HepG2 (cell line): ENCODE data around the gene PCDHGA2. TPM values are rescaled to one million over a fixed set of nuclear protein-coding genes. Genes with fewer than 3 reads are reported as not detected.

Experiments used
- AHR ChIP-seq: IDR thresholded peaks from 2 replicates; pipeline ENCODE4 v1.6.1; 2018; ENCODE audit warnings: missing genetic modification reagents, missing compliant biosample characterization
- ARID2 ChIP-seq: sonication (generic); formaldehyde crosslinking; IDR thresholded peaks from 2 replicates; pipeline ENCODE4 v1.8.1; 2022; ENCODE audit warnings: mild to moderate bottlenecking, missing genetic modification reagents, borderline replicate concordance
- BCL6 ChIP-seq: IDR thresholded peaks from 2 replicates; pipeline ENCODE4 v1.6.1; 2016; ENCODE audit warnings: missing genetic modification reagents, missing compliant biosample characterization
- CBFB ChIP-seq: sonication (generic); formaldehyde crosslinking; IDR thresholded peaks from 2 replicates; pipeline ENCODE4 v1.4.0; 2020; ENCODE audit warnings: missing genetic modification reagents
- ELK4 ChIP-seq: sonication (generic); formaldehyde crosslinking; IDR thresholded peaks from 2 replicates; pipeline ENCODE4 v1.9.0; 2021; ENCODE audit warnings: missing genetic modification reagents, borderline replicate concordance
- FOXA1 ChIP-seq, 2 experiments: fragments of 450-650 bp in 1 of 2; sonication (generic) in 1 of 2; formaldehyde crosslinking in 1 of 2; IDR thresholded peaks; 2 replicates each; pipeline versions ENCODE4 v1.4.0 to v1.6.1; 2016 to 2020; ENCODE audit warnings: missing genetic modification reagents in 1 of 2
- HINFP ChIP-seq: sonication (generic); formaldehyde crosslinking; IDR thresholded peaks from 2 replicates; pipeline ENCODE4 v1.4.0; 2020; ENCODE audit warnings: low read depth, mild to moderate bottlenecking, missing genetic modification reagents
- MAX ChIP-seq: IDR thresholded peaks from 2 replicates; pipeline ENCODE4 v1.6.1; 2012; ENCODE audit warnings: inconsistent platforms
- MXD1 ChIP-seq: sonication (generic); formaldehyde crosslinking; IDR thresholded peaks from 2 replicates; pipeline ENCODE4 v1.4.0; 2020; ENCODE audit warnings: mild to moderate bottlenecking, missing genetic modification reagents
- NCOA2 ChIP-seq: sonication (generic); formaldehyde crosslinking; IDR thresholded peaks from 2 replicates; pipeline ENCODE4 v1.8.0; 2022; ENCODE audit warnings: inconsistent platforms
- PRDM10 ChIP-seq: sonication (generic); formaldehyde crosslinking; IDR thresholded peaks from 2 replicates; pipeline ENCODE4 v1.4.0; 2020; ENCODE audit warnings: low read depth, missing genetic modification reagents
- RBAK ChIP-seq: sonication (generic); formaldehyde crosslinking; IDR thresholded peaks from 2 replicates; pipeline ENCODE4 v1.5.1; 2020; ENCODE audit warnings: mild to moderate bottlenecking, missing genetic modification reagents
- SNAI1 ChIP-seq: sonication (generic); formaldehyde crosslinking; IDR thresholded peaks from 2 replicates; pipeline ENCODE4 v1.5.0; 2020; ENCODE audit warnings: mild to moderate bottlenecking, missing genetic modification reagents, borderline replicate concordance
- SNRNP70 ChIP-seq: fragments of 200-400 bp; formaldehyde crosslinking; IDR thresholded peaks from 2 replicates; pipeline ENCODE4 v1.6.1; 2017; ENCODE audit warnings: mild to moderate bottlenecking, low read depth, low read length, moderate library complexity
- TOE1 ChIP-seq: sonication (generic); formaldehyde crosslinking; IDR thresholded peaks from 2 replicates; pipeline ENCODE4 v1.4.0; 2020; ENCODE audit warnings: mild to moderate bottlenecking, missing genetic modification reagents
- ZBTB21 ChIP-seq: sonication (generic); formaldehyde crosslinking; IDR thresholded peaks from 2 replicates; pipeline ENCODE4 v1.4.0; 2020; ENCODE audit warnings: missing genetic modification reagents
- ZBTB8A ChIP-seq: sonication (generic); formaldehyde crosslinking; IDR thresholded peaks from 2 replicates; pipeline ENCODE4 v1.4.0; 2020; ENCODE audit warnings: mild to moderate bottlenecking, low read depth, missing genetic modification reagents, borderline replicate concordance
- ZMYM4 ChIP-seq: sonication (generic); formaldehyde crosslinking; IDR thresholded peaks from 2 replicates; pipeline ENCODE4 v1.8.1; 2023; ENCODE audit warnings: mild to moderate bottlenecking, missing genetic modification reagents
- ZNF232 ChIP-seq: sonication (generic); formaldehyde crosslinking; IDR thresholded peaks from 2 replicates; pipeline ENCODE4 v1.4.0; 2020; ENCODE audit warnings: missing genetic modification reagents, borderline replicate concordance
- ZNF772 ChIP-seq: sonication (generic); formaldehyde crosslinking; IDR thresholded peaks from 2 replicates; pipeline ENCODE4 v1.5.0; 2020; ENCODE audit warnings: mild to moderate bottlenecking, missing genetic modification reagents
- ZNF83 ChIP-seq: sonication (generic); formaldehyde crosslinking; IDR thresholded peaks from 2 replicates; pipeline ENCODE4 v1.4.0; 2020; ENCODE audit warnings: missing genetic modification reagents, mild to moderate bottlenecking, borderline replicate concordance
- ZNF841 ChIP-seq: sonication (generic); formaldehyde crosslinking; IDR thresholded peaks from 2 replicates; pipeline ENCODE4 v1.8.1; 2023; ENCODE audit warnings: missing genetic modification reagents, borderline replicate concordance
- polyA plus RNA-seq, 8 experiments: library from polyadenylated mRNA; depleted of rRNA in 3 of 8; stranded (reverse) in 7 of 8; unstranded in 1 of 8; fragments of >200 nt; fragmentation: Illumina TruSeq in 4 of 8; extraction: Trizol in 4 of 8; gene quantifications; 2 replicates each; pipeline versions ENCODE4 v1.2.1 to v1.2.3, GENCODE V29; 2011 to 2016; ENCODE audit warnings: low read depth in 4 of 8, missing spikeins in 1 of 8, mixed read lengths in 1 of 8; ENCODE audit not compliant: insufficient read depth in 1 of 8
- total RNA-seq, 5 experiments: library from RNA; depleted of rRNA; stranded (reverse); fragments of >200 nt; fragmentation: Illumina TruSeq; extraction: Trizol; gene quantifications; 2 replicates each; pipeline ENCODE4 v1.2.3, GENCODE V29; 2016; ENCODE audit warnings: low read depth in 1 of 5

PCDHGA2 gene
- total and polyA plus RNA-seq, 2 of the 13 experiments (the other 11 are each of a cell fraction or from before 2014, with no cell fraction given) = 0.04 to 0.11 TPM

GRCh38 chr5:141320225-141321169 lies 18.1 kb upstream of the PCDHGA2 start, which contains the start of gene TAF7 (continued):
- TF ChIP-seq HINFP (CRISPR knock-in tag) (no peak), TOE1 (CRISPR knock-in tag) (no peak), SNRNP70 (no peak), NCOA2 (no peak; the same call in 1 of the 2 replicates), ZNF772 (CRISPR knock-in tag) (peak; percentile 91), ZNF232 (CRISPR knock-in tag) (peak; percentile 42; the same call in 1 of the 2 replicates), BCL6 (CRISPR knock-in tag) (0 out of 2 replicates have a peak, but pooled peaks have one; percentile 27), ARID2 (CRISPR knock-in tag) (0 out of 2 replicates have a peak, but pooled peaks have one; percentile 28), ZBTB21 (CRISPR knock-in tag) (no peak), MAX (peak; percentile 76), ZBTB8A (CRISPR knock-in tag) (peak; percentile 53; the same call in 1 of the 2 replicates), CBFB (CRISPR knock-in tag) (no peak), MXD1 (CRISPR knock-in tag) (no peak), AHR (CRISPR knock-in tag) (peak; percentile 83; the same call in 1 of the 2 replicates), RBAK (CRISPR knock-in tag) (no peak), ZNF83 (peak; percentile 95), ZMYM4 (CRISPR knock-in tag) (peak; percentile 97), ZNF841 (CRISPR knock-in tag) (0 out of 2 replicates have a peak, but pooled peaks have one; percentile 70), SNAI1 (CRISPR knock-in tag) (no peak), ELK4 (CRISPR knock-in tag) (no peak), FOXA1 (IDR thresholded peaks at IDR 0.05) (no peak), FOXA1 (CRISPR knock-in tag; IDR thresholded peaks at IDR 0.05) (no peak), PRDM10 (CRISPR knock-in tag) (no peak)
